HEK293 (cell line): ENCODE results near the gene SULT4A1.

Experiments used
- CTCF ChIA-PET: fragments of 350-600 bp; formaldehyde crosslinking; extraction: SDS; loops from one replicate; lab custom pipeline; 2021; ENCODE audit warnings: antibody characterized with exemption; lab: Yijun Ruan, JAX
- POLR2A ChIA-PET: fragments of 300-600 bp; formaldehyde crosslinking; extraction: SDS; loops from one replicate; lab custom pipeline; 2020; ENCODE audit warnings: antibody characterized with exemption, inconsistent platforms; lab: Yijun Ruan, JAX
- H3K27ac ChIP-seq: fragments of 200-500 bp; sonication (Bioruptor generic); 2 replicates; pipeline ENCODE4 v1.5.1; 2014; ENCODE audit warnings: low read depth, low read length, control low read depth, inconsistent platforms; ENCODE audit errors: extremely low read depth
- H3K36me3 ChIP-seq, 2 experiments: fragments of 200-500 bp in 1 of 2; sonication (Bioruptor generic) in 1 of 2; 1 replicate in 1 of 2; 2 replicates in 1 of 2; pipeline ENCODE4 v1.5.1; 2014 to 2017; ENCODE audit warnings: inconsistent platforms in 2 of 2, low read length in 2 of 2; ENCODE audit not compliant: control insufficient read depth in 2 of 2, insufficient read depth in 1 of 2
- H3K4me1 ChIP-seq: fragments of 200-500 bp; sonication (Bioruptor generic); 2 replicates; pipeline ENCODE4 v1.5.1; 2014; ENCODE audit warnings: mild to moderate bottlenecking, low read length, inconsistent platforms; ENCODE audit not compliant: control insufficient read depth, insufficient read depth
- H3K4me3 ChIP-seq: 2 replicates; pipeline ENCODE4 v1.5.1; 2011; ENCODE audit warnings: low read depth, mild to moderate bottlenecking, control low read depth, low read length, moderate library complexity
- H3K9me3 ChIP-seq: fragments of 200-500 bp; sonication (Bioruptor generic); 2 replicates; pipeline ENCODE4 v1.5.1; 2014; ENCODE audit warnings: low read depth, low read length, inconsistent platforms; ENCODE audit not compliant: control insufficient read depth, insufficient read depth
- BCL11A ChIP-seq: fragments of 450-650 bp; formaldehyde crosslinking; IDR thresholded peaks from 2 replicates; pipeline ENCODE4 v1.5.1; 2016; ENCODE audit warnings: low read depth, missing biosample characterization, missing genetic modification characterization
- SETDB1 ChIP-seq: IDR thresholded peaks from one replicate; pipeline ENCODE4 v1.6.1; 2017; ENCODE audit warnings: mild to moderate bottlenecking, low read length, moderate library complexity, mixed read lengths; ENCODE audit not compliant: insufficient read length
- ZNF112 ChIP-seq: fragments of 450-650 bp; formaldehyde crosslinking; IDR thresholded peaks from 2 replicates; pipeline ENCODE4 v1.5.0; 2017; ENCODE audit warnings: missing biosample characterization, missing genetic modification characterization
- ZNF175 ChIP-seq: fragments of 450-650 bp; formaldehyde crosslinking; IDR thresholded peaks from 2 replicates; pipeline ENCODE4 v1.5.1; 2016; ENCODE audit warnings: missing biosample characterization, missing genetic modification characterization
- ZNF324 ChIP-seq: fragments of 450-650 bp; formaldehyde crosslinking; IDR thresholded peaks from 2 replicates; pipeline ENCODE4 v1.5.1; 2016; ENCODE audit warnings: missing biosample characterization, missing genetic modification characterization
- ZNF350 ChIP-seq: fragments of 450-650 bp; formaldehyde crosslinking; IDR thresholded peaks from 2 replicates; pipeline ENCODE4 v1.5.0; 2017; ENCODE audit warnings: missing biosample characterization, mild to moderate bottlenecking, missing genetic modification characterization
- ZNF560 ChIP-seq: fragments of 450-650 bp; formaldehyde crosslinking; IDR thresholded peaks from 2 replicates; pipeline ENCODE4 v1.5.1; 2017; ENCODE audit warnings: missing biosample characterization, missing genetic modification characterization, borderline replicate concordance
- ZNF610 ChIP-seq: fragments of 450-650 bp; formaldehyde crosslinking; IDR thresholded peaks from 2 replicates; pipeline ENCODE4 v1.5.1; 2016; ENCODE audit warnings: missing biosample characterization, missing genetic modification characterization, borderline replicate concordance
- ZNF677 ChIP-seq: fragments of 450-650 bp; IDR thresholded peaks from 2 replicates; pipeline ENCODE4 v1.5.0; 2018; ENCODE audit warnings: missing biosample characterization, mild to moderate bottlenecking, missing genetic modification characterization, moderate library complexity
- ZNF792 ChIP-seq: fragments of 450-650 bp; formaldehyde crosslinking; IDR thresholded peaks from 2 replicates; pipeline ENCODE4 v1.5.1; 2016; ENCODE audit warnings: missing biosample characterization, missing genetic modification characterization
- ZNF837 ChIP-seq: fragments of 450-650 bp; formaldehyde crosslinking; IDR thresholded peaks from 2 replicates; pipeline ENCODE4 v1.5.1; 2016; ENCODE audit warnings: missing biosample characterization, missing genetic modification characterization
- ZNF843 ChIP-seq: fragments of 450-650 bp; formaldehyde crosslinking; IDR thresholded peaks from 2 replicates; pipeline ENCODE4 v1.5.1; 2016; ENCODE audit warnings: missing biosample characterization, missing genetic modification characterization
- TF ChIP-seq, protein P1 (sequence below): fragments of 450-650 bp; formaldehyde crosslinking; IDR thresholded peaks from 2 replicates; pipeline ENCODE4 v1.5.1; 2017; ENCODE audit warnings: missing biosample characterization, missing genetic modification characterization
- TF ChIP-seq, protein P2 (sequence below): fragments of 450-650 bp; formaldehyde crosslinking; IDR thresholded peaks from 2 replicates; pipeline ENCODE4 v1.5.1; 2017; ENCODE audit warnings: missing biosample characterization, missing genetic modification characterization
- TF ChIP-seq, protein P3 (sequence below): fragments of 450-650 bp; formaldehyde crosslinking; IDR thresholded peaks from 2 replicates; pipeline ENCODE4 v1.5.1; 2016; ENCODE audit warnings: missing biosample characterization, missing genetic modification characterization, low read depth
- TF ChIP-seq, protein P4 (sequence below): fragments of 450-650 bp; formaldehyde crosslinking; IDR thresholded peaks from 2 replicates; pipeline ENCODE4; 2016; ENCODE audit warnings: missing biosample characterization, missing genetic modification characterization

Gene SULT4A1

GRCh38 chr22:43821606-43822425, 40.5 kb downstream of the SULT4A1 start (continued):
- TF ChIP-seq ZNF112 (no peak), ZNF843 (no peak)

DNA sequence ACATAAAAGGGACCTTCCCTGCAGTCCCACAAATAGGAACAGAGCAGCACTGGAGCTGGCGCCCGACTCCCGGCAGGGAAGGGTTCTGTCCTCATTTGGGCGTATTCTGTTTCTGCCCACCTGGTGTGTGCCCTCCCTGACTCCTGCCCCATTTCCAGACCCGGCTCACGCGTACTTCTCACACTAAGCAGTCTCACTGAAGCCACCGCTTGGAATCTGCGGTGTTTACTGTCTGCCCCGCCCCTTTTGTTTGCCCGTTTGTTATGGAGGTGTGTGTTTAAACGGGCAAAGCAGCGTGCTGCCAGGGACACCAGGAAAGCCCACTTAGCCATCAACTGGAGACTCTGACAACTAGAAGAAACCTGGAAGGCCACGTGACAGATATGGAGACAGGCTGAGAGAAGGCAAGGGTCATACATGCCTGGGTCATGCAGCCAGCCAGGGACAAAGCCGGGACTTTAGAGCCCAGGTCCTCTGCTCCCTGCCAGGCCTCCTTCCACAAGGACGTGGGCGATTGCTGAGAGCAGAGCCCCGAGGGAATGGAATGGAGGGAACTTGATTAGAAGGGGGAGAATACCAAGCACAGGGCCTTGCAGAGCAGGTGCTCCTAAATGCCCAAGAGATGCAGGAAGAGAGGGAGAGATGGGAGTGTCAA, 41.5 kb downstream of the SULT4A1 start:
- Histone ChIP-seq H3K9me3 (no peaks in the 10 kb centered on the region), H3K4me3 (no peak overlapping the region), H3K4me1 (no peaks in the 10 kb centered on the region), H3K36me3 (peaks cover 0 to 12% of the 10 kb centered on the region in 2 experiments; a peak in 1 of 3 replicates), H3K27ac (no peak overlapping the region)
- TF ChIP-seq ZNF112 (no peak), ZNF324 (tag by site-specific recombination) (no peak), ZNF677 (tag by site-specific recombination) (no peak), ZNF350 (no peak), ZNF610 (no peak), ZNF837 (tag by site-specific recombination) (no peak), BCL11A (no peak), ZNF560 (tag by site-specific recombination) (no peak), ZNF792 (no peak), SETDB1 (no peak)
- TF ChIP-seq, protein P1, sequence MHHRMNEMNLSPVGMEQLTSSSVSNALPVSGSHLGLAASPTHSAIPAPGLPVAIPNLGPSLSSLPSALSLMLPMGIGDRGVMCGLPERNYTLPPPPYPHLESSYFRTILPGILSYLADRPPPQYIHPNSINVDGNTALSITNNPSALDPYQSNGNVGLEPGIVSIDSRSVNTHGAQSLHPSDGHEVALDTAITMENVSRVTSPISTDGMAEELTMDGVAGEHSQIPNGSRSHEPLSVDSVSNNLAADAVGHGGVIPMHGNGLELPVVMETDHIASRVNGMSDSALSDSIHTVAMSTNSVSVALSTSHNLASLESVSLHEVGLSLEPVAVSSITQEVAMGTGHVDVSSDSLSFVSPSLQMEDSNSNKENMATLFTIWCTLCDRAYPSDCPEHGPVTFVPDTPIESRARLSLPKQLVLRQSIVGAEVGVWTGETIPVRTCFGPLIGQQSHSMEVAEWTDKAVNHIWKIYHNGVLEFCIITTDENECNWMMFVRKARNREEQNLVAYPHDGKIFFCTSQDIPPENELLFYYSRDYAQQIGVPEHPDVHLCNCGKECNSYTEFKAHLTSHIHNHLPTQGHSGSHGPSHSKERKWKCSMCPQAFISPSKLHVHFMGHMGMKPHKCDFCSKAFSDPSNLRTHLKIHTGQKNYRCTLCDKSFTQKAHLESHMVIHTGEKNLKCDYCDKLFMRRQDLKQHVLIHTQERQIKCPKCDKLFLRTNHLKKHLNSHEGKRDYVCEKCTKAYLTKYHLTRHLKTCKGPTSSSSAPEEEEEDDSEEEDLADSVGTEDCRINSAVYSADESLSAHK (tag by site-specific recombination) = no peak
- TF ChIP-seq, protein P2, sequence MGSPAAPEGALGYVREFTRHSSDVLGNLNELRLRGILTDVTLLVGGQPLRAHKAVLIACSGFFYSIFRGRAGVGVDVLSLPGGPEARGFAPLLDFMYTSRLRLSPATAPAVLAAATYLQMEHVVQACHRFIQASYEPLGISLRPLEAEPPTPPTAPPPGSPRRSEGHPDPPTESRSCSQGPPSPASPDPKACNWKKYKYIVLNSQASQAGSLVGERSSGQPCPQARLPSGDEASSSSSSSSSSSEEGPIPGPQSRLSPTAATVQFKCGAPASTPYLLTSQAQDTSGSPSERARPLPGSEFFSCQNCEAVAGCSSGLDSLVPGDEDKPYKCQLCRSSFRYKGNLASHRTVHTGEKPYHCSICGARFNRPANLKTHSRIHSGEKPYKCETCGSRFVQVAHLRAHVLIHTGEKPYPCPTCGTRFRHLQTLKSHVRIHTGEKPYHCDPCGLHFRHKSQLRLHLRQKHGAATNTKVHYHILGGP (tag by site-specific recombination) = no peak
- TF ChIP-seq, protein P3, sequence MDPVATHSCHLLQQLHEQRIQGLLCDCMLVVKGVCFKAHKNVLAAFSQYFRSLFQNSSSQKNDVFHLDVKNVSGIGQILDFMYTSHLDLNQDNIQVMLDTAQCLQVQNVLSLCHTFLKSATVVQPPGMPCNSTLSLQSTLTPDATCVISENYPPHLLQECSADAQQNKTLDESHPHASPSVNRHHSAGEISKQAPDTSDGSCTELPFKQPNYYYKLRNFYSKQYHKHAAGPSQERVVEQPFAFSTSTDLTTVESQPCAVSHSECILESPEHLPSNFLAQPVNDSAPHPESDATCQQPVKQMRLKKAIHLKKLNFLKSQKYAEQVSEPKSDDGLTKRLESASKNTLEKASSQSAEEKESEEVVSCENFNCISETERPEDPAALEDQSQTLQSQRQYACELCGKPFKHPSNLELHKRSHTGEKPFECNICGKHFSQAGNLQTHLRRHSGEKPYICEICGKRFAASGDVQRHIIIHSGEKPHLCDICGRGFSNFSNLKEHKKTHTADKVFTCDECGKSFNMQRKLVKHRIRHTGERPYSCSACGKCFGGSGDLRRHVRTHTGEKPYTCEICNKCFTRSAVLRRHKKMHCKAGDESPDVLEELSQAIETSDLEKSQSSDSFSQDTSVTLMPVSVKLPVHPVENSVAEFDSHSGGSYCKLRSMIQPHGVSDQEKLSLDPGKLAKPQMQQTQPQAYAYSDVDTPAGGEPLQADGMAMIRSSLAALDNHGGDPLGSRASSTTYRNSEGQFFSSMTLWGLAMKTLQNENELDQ (tag by site-specific recombination) = no peak
- ChIA-PET CTCF (no interaction called here), POLR2A (no interaction called here)

DNA sequence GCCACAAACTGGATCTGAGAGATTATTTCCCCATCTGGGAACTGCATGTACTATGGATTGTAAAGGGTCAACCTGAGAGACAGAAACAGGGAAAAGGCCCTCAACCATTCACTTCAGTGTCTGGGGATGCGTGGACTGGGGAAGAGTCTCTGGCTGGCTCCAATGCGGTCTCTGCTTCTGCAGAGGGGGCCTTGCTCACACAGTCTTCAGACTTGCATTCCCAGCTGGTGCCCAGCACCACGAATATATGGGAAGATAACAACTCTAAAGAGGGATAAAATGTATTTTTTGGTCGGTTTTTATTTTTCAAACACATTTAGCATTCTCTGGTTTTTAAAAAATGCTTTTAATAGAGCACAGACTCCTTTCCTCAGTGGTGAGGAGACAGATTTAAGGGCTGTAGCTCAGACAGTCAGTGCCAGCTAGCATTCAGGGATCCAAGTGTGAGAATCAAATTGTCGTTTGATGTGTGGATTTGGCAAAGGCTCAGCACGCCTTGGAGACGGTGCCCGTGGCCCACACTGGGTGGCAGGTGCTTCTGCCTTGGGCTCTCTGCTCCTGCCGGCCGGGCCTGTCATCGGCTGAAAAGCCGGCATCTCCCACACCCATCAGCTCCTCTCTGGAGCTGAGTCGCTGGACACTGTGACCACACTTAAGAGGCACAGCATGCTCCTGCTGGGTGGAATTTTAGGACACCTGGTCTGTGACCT, 42.2 kb downstream of the SULT4A1 start:
- Histone ChIP-seq H3K27ac (no peak overlapping the region), H3K4me3 (no peak overlapping the region), H3K4me1 (no peaks in the 10 kb centered on the region), H3K36me3 (peaks cover 0 to 9% of the 10 kb centered on the region in 2 experiments; a peak in 1 of 3 replicates), H3K9me3 (no peaks in the 10 kb centered on the region)
- POLR2A ChIA-PET = no interaction called here
- CTCF ChIA-PET = no interaction called here
- TF ChIP-seq ZNF175 = no peak
- TF ChIP-seq, protein P4, sequence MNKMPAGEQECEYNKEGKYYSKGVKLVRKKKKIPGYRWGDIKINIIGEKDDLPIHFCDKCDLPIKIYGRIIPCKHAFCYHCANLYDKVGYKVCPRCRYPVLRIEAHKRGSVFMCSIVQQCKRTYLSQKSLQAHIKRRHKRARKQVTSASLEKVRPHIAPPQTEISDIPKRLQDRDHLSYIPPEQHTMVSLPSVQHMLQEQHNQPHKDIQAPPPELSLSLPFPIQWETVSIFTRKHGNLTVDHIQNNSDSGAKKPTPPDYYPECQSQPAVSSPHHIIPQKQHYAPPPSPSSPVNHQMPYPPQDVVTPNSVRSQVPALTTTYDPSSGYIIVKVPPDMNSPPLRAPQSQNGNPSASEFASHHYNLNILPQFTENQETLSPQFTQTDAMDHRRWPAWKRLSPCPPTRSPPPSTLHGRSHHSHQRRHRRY (tag by site-specific recombination) = no peak
